ENCODE measurements around the gene FXYD4.
"Not testable (repeated sequence)": the region's sequence is repeated elsewhere in the genome, so short reads cannot be mapped to it uniquely, and the experiment has no call there.

The FXYD4 gene, protein sequence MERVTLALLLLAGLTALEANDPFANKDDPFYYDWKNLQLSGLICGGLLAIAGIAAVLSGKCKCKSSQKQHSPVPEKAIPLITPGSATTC

GRCh38 chr10:43371418-43371817 is at the start of gene FXYD4:
FXYD4 (plus strand) TSS chr10:43371636; CDS start chr10:43373747, 2,111 bp downstream.
- Histone ChIP-seq H3K4me3 (no peak within 1 kb of the TSS), H3K27ac (no peak within 1 kb of the TSS)
- TF ChIP-seq, protein P1, sequence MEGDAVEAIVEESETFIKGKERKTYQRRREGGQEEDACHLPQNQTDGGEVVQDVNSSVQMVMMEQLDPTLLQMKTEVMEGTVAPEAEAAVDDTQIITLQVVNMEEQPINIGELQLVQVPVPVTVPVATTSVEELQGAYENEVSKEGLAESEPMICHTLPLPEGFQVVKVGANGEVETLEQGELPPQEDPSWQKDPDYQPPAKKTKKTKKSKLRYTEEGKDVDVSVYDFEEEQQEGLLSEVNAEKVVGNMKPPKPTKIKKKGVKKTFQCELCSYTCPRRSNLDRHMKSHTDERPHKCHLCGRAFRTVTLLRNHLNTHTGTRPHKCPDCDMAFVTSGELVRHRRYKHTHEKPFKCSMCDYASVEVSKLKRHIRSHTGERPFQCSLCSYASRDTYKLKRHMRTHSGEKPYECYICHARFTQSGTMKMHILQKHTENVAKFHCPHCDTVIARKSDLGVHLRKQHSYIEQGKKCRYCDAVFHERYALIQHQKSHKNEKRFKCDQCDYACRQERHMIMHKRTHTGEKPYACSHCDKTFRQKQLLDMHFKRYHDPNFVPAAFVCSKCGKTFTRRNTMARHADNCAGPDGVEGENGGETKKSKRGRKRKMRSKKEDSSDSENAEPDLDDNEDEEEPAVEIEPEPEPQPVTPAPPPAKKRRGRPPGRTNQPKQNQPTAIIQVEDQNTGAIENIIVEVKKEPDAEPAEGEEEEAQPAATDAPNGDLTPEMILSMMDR (IDR thresholded peaks at IDR 0.05): no peak
- no peak for DNase-seq (ENCODE audit: low spot score)

- TF ChIP-seq, protein P1 (IDR thresholded peaks at IDR 0.05): no peak
- no peak for DNase-seq (ENCODE audit: low spot score)
- Histone ChIP-seq H3K27ac (no peak overlapping the region), H3K4me3 (peak overlapping the region; percentile 62)
Measured at GRCh38 chr10:43322331-43322730, 49.1 kb upstream of the FXYD4 start.

DNA sequence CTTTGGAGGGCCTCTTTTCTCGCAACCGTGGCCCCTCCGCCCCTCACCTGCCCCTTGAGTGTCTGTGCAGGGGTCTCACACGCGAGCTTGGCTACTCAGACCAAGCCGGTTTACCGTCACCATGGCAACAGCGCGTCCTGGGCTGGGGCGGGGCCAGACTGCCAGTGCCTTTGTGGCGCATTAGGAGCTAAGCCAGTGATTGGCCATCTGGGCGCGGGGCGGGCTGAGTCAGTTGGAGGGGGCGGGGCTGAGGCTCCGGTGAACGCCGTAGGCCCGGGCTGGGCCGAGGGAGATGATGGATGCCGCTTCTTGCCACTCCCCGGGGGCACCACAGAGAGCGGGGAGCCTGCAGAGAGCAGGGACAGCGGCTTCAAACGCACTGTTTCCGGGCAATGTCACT is 48.7 kb upstream of the FXYD4 start:
- TF ChIP-seq, protein P1 (IDR thresholded peaks at IDR 0.05): no peak
- H3K27ac ChIP-seq: no peak overlapping the region
- peak overlapping the region; percentile 62 for H3K4me3 ChIP-seq
- peak; percentile 82 for DNase-seq (ENCODE audit: low spot score)

GRCh38 chr10:43323245-43323644 is 48.2 kb upstream of the FXYD4 start:
- DNase-seq (ENCODE audit: low spot score): no peak
- H3K4me3 ChIP-seq: peak overlapping the region; percentile 62
- TF ChIP-seq, protein P1 (IDR thresholded peaks at IDR 0.05): no peak
- no peak overlapping the region for H3K27ac ChIP-seq

DNA sequence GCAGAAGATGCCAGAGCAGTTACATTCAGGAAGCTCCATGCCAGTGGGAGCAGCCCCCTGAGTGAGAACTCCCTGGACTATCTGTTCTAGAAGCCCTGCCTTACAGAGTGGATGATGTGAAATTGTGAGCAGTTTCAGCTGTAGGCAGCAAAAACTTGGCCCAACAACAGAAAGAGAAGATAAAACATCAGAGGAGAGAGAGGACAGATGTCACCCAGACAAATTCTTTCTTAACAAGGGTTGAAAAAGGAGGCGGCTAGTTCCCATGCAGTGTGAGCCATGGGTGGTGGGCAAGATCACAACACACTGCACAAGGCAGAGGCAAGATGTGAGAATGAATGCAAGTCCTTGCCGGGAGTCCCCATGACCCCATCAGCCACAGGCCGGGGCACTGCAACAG is 46.6 kb upstream of the FXYD4 start:
- TF ChIP-seq, protein P1 (IDR thresholded peaks at IDR 0.05): no peak
- DNase-seq (ENCODE audit: low spot score): no peak
- no peak overlapping the region for H3K27ac ChIP-seq
- H3K4me3 ChIP-seq: no peak overlapping the region

DNA sequence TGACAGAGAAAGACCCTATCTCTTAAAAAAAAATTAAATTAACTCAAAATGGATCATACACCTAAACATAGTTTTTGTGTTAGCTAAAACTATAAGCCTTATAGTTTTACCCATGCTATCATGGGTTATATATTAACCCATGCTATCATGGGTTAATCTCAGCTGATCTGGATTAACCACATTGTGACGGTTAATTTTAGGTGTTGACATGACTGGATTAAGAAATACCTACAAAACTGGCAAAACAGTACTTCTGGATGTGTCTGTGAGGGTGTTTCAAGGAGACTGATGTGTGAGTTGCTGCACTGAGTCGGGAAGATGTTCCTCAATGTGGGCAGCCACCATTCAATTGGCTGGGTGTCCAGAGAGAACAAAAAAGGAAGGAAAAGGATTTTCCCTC is 44.3 kb upstream of the FXYD4 start:
- no peak for DNase-seq (ENCODE audit: low spot score)
- no peak overlapping the region for H3K27ac ChIP-seq
- TF ChIP-seq, protein P1 (IDR thresholded peaks at IDR 0.05): no peak
- no peak overlapping the region for H3K4me3 ChIP-seq

- TF ChIP-seq, protein P1 (IDR thresholded peaks at IDR 0.05): no peak
- Histone ChIP-seq H3K27ac (no peak overlapping the region), H3K4me3 (no peak overlapping the region)
- no peak for DNase-seq (ENCODE audit: low spot score)
Measured at GRCh38 chr10:43327986-43328385, 43.5 kb upstream of the FXYD4 start.

- H3K4me3 ChIP-seq; H3K27ac ChIP-seq; DNase-seq (ENCODE audit: low spot score): not testable (repeated sequence)
Measured at GRCh38 chr10:43328810-43329209, 42.6 kb upstream of the FXYD4 start.

GRCh38 chr10:43329246-43329885 is 42.1 kb upstream of the FXYD4 start:
- not testable (repeated sequence) for H3K4me3 ChIP-seq; DNase-seq (ENCODE audit: low spot score); H3K27ac ChIP-seq

- not testable (repeated sequence) for DNase-seq (ENCODE audit: low spot score); H3K27ac ChIP-seq
Measured at GRCh38 chr10:43330049-43330823, 41.2 kb upstream of the FXYD4 start.

More at GRCh38 chr10:43330049-43330823, 41.2 kb upstream of the FXYD4 start:
- not testable (repeated sequence) for H3K4me3 ChIP-seq

All from coronary artery (tissue), 2 donors.